Stimulated activated CD8-positive, alpha-beta memory T cell treated with anti-CD3 and anti-CD28 coated beads, Interleukin-12 subunit alpha, Interleukin-12 subunit beta, amount 100 ng/mL, for 24 hours (primary cell): ENCODE measurements around the gene GAS7.

Experiments
- DNase-seq: peaks from one replicate; pipeline ENCODE4 v3.0.0-alpha.2; 2020; ENCODE audit errors: extremely low read depth

The GAS7 gene

GRCh38 chr17:10171581-10171981 lies 26.8 kb downstream of the GAS7 start:
- DNase-seq, result no peak

- DNase-seq, result no peak
These were observed 27.3 kb downstream of the GAS7 start for GRCh38 chr17:10171122-10171571.

GRCh38 chr17:10170233-10170632 lies 28.2 kb downstream of the GAS7 start:
- DNase-seq, result no peak

GRCh38 chr17:10169290-10169689 lies 29.1 kb downstream of the GAS7 start:
- DNase-seq, result no peak

GRCh38 chr17:10166176-10166935 lies 32.0 kb downstream of the GAS7 start:
- DNase-seq, result no peak

GRCh38 chr17:10162096-10162495 lies 36.3 kb downstream of the GAS7 start:
- no peak for DNase-seq

- DNase-seq, result no peak
These were observed 37.0 kb downstream of the GAS7 start for GRCh38 chr17:10161386-10161785.

GRCh38 chr17:10156948-10157607 lies 41.3 kb downstream of the GAS7 start:
- no peak for DNase-seq

- DNase-seq, result no peak
These were observed 41.8 kb downstream of the GAS7 start for GRCh38 chr17:10156599-10156947.

DNA sequence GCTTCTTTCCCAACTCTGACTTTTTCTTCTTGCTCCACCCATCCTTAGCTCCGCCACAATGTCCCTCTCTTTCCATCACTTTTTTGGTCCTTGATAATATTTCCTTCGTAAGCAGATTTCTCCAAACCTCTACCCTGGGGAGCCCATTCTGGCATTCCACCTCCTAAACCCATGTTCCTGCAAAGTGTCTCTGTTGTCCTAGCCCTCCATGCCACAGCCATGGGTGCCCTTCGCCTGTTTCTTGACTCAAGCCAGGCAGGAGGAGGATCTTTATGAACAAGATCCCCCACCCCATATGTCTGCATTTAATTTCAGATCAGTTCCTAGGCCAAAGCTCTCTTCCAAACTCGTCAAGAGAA lies 42.4 kb downstream of the GAS7 start:
- no peak for DNase-seq

GRCh38 chr17:10155371-10156076 lies 42.9 kb downstream of the GAS7 start:
- no peak for DNase-seq

DNA sequence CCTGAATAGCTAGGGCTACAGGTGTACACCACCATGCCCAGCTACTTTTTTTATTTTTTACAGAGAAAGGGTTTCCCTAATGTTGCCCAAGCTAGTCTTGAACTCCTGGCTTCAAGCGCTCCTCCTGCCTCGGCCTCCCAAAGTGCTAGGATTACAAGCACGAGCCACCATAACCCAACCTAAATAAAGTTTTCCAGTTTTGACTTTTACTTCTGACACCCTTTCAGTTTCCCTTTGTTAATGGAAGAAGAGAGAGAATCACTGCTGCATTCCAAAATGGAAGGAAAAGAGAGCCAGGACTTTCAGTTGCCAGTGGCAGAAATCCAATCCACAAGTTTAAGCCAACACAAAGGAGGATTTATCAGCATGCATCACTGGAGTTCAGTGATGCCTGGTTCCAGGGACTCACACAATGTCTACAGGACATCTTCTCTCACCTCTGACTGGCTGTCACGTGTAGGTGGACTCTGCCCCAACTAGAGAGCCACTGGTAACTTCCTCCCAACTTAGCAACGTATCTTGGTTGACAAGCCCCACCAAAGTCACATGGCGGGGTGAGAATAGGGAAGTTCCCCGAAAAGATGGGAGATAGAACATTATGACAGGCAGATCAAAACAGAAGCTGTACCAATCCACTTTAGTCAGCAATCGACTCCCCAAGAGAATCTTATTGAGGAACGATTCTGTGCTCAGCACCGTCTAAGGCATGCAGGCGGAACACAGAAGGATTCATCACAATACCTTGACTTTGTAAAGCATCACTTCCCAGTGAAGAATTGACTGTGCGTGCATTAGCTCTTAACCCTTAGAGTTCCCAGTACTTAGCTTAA lies 46.5 kb downstream of the GAS7 start:
- DNase-seq, result no peak

- DNase-seq, result no peak
These were observed 48.6 kb downstream of the GAS7 start for GRCh38 chr17:10149573-10150399.

GRCh38 chr17:10147761-10148415 lies 50.5 kb downstream of the GAS7 start:
- no peak for DNase-seq

DNA sequence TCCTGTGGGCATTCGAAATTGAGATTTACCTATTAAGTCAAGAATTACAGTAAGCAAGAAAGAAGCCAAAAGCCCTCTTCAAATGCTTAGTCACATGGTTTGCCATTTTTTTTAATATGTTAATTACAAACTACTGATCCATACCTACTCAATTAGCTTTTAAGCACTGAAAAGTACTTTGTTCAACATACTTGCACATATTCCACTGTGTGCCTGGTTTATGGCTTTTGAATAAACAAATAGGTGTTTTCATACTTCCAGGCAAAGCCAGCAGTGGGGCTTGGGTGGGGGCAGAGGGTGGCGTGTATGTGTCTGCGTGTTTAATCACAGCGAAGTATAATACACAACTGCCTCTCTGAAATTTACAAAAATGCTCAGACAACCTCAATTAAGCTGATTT lies 51.4 kb downstream of the GAS7 start:
- no peak for DNase-seq

DNA sequence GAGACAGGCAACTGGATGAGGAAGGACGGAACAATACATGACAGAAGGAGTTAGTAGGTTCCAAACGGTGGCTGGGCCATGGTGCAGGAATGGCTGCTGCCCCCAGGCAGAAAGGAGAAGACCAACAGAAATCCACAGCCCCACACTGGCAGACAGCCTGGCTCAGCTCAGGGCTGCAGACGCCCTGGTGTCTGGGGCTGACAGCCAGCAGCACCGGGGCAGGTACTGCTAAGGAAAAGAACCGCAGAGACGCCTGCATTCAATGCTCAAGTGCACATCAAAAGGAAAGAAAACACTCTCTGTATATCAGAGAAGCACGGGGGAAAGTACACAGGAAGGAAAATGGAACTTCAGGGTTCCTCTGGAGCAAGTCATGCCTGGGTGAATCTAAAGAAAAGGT lies 53.4 kb downstream of the GAS7 start:
- DNase-seq, result no peak

DNA sequence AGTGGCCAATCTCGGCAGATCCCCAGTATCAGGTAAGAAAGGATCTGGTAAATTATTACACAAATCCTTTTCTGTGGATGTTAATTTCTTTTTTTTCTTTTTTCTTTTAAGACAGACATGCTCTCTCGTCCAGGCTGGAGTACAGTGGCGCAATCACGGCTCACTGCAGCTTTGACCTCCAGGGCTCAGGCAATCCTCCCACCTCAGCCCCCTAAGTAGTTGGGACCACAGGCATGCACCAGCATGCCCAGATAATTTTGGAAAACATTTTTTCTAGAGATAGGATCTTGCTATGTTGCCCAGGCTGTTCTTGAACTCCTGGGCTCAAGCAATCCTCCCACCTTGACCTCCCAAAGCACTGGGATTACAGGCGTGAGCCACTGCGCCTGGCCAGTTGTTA lies 54.0 kb downstream of the GAS7 start:
- DNase-seq, result no peak

GRCh38 chr17:10141436-10141835 lies 57.0 kb downstream of the GAS7 start:
- no peak for DNase-seq

GRCh38 chr17:10139577-10139976 lies 58.8 kb downstream of the GAS7 start:
- no peak for DNase-seq

GRCh38 chr17:10136258-10136981 lies 62.0 kb downstream of the GAS7 start:
- no peak for DNase-seq
